Sciatic nerve (tissue), 2 donors: Measurements from ENCODE around the gene SLC4A7. TPM values are rescaled to one million over a fixed set of nuclear protein-coding genes. Genes with fewer than 3 reads are reported as not detected.
"Not testable (repeated sequence)": the region's sequence is repeated elsewhere in the genome, so short reads cannot be mapped to it uniquely, and the experiment has no call there.

Source experiments
- ATAC-seq: fragments of 200-7000 bp; cut with Tn5 transposase; one replicate; pipeline ENCODE4 v1.9.1; 2020; ENCODE audit warnings: mild to moderate bottlenecking, moderate library complexity
- DNase-seq: peaks from one replicate; pipeline ENCODE4 v3.0.0-alpha.2; 2020; ENCODE audit warnings: low spot score
- intact Hi-C: fragments of 100-400 bp; cut with DNase I; formaldehyde crosslinking; loops from one replicate; pipeline ENCODE4 v1.14.2; 2022
- total RNA-seq: library from RNA; stranded (reverse); fragmentation: NEBNext Ultra II Directional; extraction: Animal tissue kit (Norgen Biotek cat#: 25700); gene quantifications from one replicate; pipeline ENCODE4 v1.2.1, GENCODE V29; 2021
- donor health status: DM: no; HTN: no; CAD: no.
- donor health status: DM: no; HTN: no; CAD: no.

The SLC4A7 gene
- total RNA-seq, 1 donor from 2014 or later = 52.2 TPM

GRCh38 chr3:27451251-27451650, 32.9 kb downstream of the SLC4A7 start:
- intact Hi-C loops = no loop called here
- ATAC-seq (no peak), DNase-seq (no peak)

- no peak for DNase-seq
- ATAC-seq = no peak
- intact Hi-C loops = no loop called here
These were observed 34.5 kb downstream of the SLC4A7 start for GRCh38 chr3:27449530-27450150.

DNA sequence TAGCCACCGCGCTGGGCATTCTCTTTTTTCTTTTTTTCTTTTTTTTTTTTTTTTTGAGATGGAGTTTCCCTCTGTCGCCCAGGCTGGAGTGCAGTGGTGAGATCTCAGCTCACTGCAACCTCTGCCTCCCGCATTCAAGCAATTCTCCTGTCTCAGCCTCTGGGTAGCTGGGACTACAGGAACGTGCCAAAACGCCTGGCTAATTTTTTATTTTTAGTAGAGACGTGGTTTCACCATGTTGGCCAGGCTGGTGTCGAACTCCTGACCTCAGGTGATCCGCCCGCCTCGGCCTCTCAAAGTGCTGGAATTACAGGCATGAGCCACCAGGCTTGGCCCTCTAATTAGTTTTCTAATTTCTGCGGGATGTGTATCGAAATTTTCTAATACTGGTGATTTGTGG, 41.2 kb downstream of the SLC4A7 start:
- ATAC-seq, DNase-seq, intact Hi-C loops: not testable (repeated sequence)

- intact Hi-C loops, ATAC-seq, DNase-seq: not testable (repeated sequence)
These were observed 45.8 kb downstream of the SLC4A7 start for GRCh38 chr3:27438352-27438751.

DNA sequence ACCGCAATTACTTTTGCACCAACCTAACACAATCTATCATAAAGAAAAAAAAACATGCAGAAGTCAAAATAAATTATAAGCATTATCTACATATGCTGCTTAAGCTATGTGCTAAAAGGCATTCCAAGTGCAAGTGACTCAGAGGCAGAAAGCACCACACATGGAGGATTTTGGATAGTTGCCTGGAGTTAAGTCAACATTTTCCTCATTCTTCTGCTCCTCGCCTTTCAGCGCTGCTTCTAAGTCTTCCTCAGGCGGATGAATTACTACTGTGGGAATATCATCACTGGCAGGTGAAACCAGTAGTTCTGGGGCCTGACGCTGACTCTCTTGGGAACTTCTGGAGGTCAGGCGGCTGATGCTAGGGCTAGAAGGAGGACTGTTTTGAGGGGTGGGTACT, 53.1 kb downstream of the SLC4A7 start:
- intact Hi-C loops = no loop called here
- DNase-seq = no peak
- peak; percentile 87 for ATAC-seq

- no peak for ATAC-seq
- DNase-seq = no peak
- intact Hi-C loops = no loop called here
These were observed 54.3 kb downstream of the SLC4A7 start for GRCh38 chr3:27429909-27430308.

- DNase-seq = no peak
- no peak for ATAC-seq
- intact Hi-C loops = no loop called here
These were observed 55.7 kb downstream of the SLC4A7 start for GRCh38 chr3:27428446-27428845.

- ATAC-seq (no peak), DNase-seq (no peak)
- intact Hi-C loops = no loop called here
These were observed 57.3 kb downstream of the SLC4A7 start for GRCh38 chr3:27426926-27427325.

- no peak for DNase-seq
- intact Hi-C loops = no loop called here
- ATAC-seq = no peak
These were observed 58.2 kb downstream of the SLC4A7 start for GRCh38 chr3:27425896-27426565.

GRCh38 chr3:27424812-27425521, 59.2 kb downstream of the SLC4A7 start:
- DNase-seq, ATAC-seq: not testable (repeated sequence)
- intact Hi-C loops = loop anchor here (5.0 kb wide), 1 partner anchor 502 kb away; no protein-coding TSS in a partner anchor

- DNase-seq (no peak), ATAC-seq (no peak)
- intact Hi-C loops = loop anchor here (5.0 kb wide), 1 partner anchor 504 kb away; no protein-coding TSS in a partner anchor
These were observed 60.7 kb downstream of the SLC4A7 start for GRCh38 chr3:27423463-27423862.

DNA sequence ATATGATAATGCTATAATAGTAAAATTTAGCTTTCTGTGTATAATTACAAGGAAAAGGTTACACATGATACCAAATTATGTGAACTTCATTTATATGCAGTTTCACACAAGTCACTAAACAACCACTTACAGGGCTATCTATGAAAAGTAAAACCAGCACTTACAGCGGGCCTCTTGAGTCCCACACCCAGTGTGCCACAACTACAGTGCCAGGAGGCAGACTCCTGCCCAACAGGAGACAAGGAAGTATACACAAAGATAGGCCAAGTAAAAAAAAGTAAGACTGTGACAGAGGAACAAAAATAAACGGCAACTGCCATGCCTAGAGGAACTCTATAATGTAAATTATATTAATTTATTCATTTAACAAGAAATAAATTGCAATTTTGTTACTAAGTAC, 61.6 kb downstream of the SLC4A7 start:
- intact Hi-C loops = loop anchor here (5.0 kb wide), 1 partner anchor 505 kb away; no protein-coding TSS in a partner anchor
- ATAC-seq (no peak), DNase-seq (no peak)

GRCh38 chr3:27415202-27415601, 69.0 kb downstream of the SLC4A7 start:
- DNase-seq (no peak), ATAC-seq (no peak)
- intact Hi-C loops = no loop called here

- intact Hi-C loops = no loop called here
- ATAC-seq (no peak), DNase-seq (no peak)
These were observed 91.1 kb downstream of the SLC4A7 start for GRCh38 chr3:27392950-27393679.

- intact Hi-C loops, ATAC-seq: not testable (repeated sequence)
These were observed 91.8 kb downstream of the SLC4A7 start for GRCh38 chr3:27392414-27392813.

GRCh38 chr3:27391796-27392195, 92.4 kb downstream of the SLC4A7 start:
- intact Hi-C loops = no loop called here
- ATAC-seq (no peak), DNase-seq (no peak)

More at GRCh38 chr3:27392414-27392813, 91.8 kb downstream of the SLC4A7 start:
- DNase-seq = not testable (repeated sequence)

- DNase-seq = no peak
- intact Hi-C loops = no loop called here
- no peak for ATAC-seq
These were observed 96.6 kb downstream of the SLC4A7 start for GRCh38 chr3:27387625-27388024.

- intact Hi-C loops = no loop called here
- DNase-seq (no peak), ATAC-seq (no peak)
These were observed 98.7 kb downstream of the SLC4A7 start for GRCh38 chr3:27385504-27385903.

DNA sequence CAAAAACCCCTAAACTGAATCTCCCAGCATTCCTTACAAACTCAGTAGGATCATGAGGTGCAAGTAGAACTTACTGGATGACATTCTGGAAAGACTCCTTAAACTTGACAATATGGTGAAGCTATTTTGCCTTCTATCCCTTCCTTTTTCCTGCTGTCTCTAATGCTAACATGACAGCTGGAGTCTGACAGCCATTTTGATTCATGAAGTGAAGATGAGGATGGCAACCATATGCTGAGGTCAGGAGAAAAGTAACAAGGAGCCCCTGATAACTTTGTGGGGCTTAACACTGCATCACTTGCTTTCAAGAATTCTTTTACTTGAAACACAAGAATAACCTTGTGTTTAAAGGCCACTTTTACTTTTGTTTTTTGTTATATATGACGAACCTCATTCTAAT, 100.0 kb downstream of the SLC4A7 start:
- intact Hi-C loops = no loop called here
- ATAC-seq = no peak
- DNase-seq = no peak
